OCI-LY3 (cell line): ENCODE data around the gene SCRN1.

Source experiments
- H2AFZ ChIP-seq: fragments of 200-600, 300-600 bp; shearing (Covaris generic); 2 replicates; pipeline ENCODE4 v1.6.0; 2014; ENCODE audit warnings: antibody characterized with exemption, low read depth, low read length
- H3K27ac ChIP-seq: fragments of 200-600, 300-600 bp; sonication (generic); 2 replicates; pipeline ENCODE4 v1.5.1; 2014; ENCODE audit warnings: mild to moderate bottlenecking, low read length, moderate library complexity, mixed read lengths
- H3K27me3 ChIP-seq: fragments of 200-600, 300-600 bp; sonication (generic); 2 replicates; pipeline ENCODE4 v1.6.1; 2014; ENCODE audit warnings: low read depth, low read length, mixed read lengths
- H3K36me3 ChIP-seq: fragments of 200-600, 300-600 bp; sonication (generic); replicated peaks from 2 replicates; pipeline ENCODE3; 2014; ENCODE audit warnings: low read depth, low read length, mixed read lengths
- H3K4me1 ChIP-seq: fragments of 300-600, 200-600 bp; sonication (generic); 2 replicates; pipeline ENCODE4 v1.6.1; 2014; ENCODE audit warnings: low read length, mixed read lengths
- H3K4me2 ChIP-seq: fragments of 200-600, 300-600 bp; sonication (generic); 2 replicates; pipeline ENCODE4 v1.6.1; 2014; ENCODE audit warnings: low read length, mixed read lengths
- H3K4me3 ChIP-seq: fragments of 300-600, 200-600 bp; sonication (generic); 2 replicates; pipeline ENCODE4 v1.5.1; 2014; ENCODE audit warnings: antibody characterized with exemption, mild to moderate bottlenecking, low read length, moderate library complexity
- H3K79me2 ChIP-seq: fragments of 300-600, 200-600 bp; shearing (Covaris generic); 2 replicates; pipeline ENCODE4 v1.6.1; 2014; ENCODE audit warnings: mild to moderate bottlenecking, low read length, mixed read lengths
- H3K9ac ChIP-seq: fragments of 300-600, 200-600 bp; shearing (Covaris generic); 2 replicates; pipeline ENCODE4 v1.6.0; 2014; ENCODE audit warnings: mild to moderate bottlenecking, low read length, moderate library complexity
- H3K9me3 ChIP-seq: fragments of 200-600, 300-600 bp; shearing (Covaris generic); 2 replicates; pipeline ENCODE4 v1.6.1; 2014; ENCODE audit warnings: low read length, mixed read lengths; ENCODE audit not compliant: insufficient read depth
- H4K20me1 ChIP-seq: fragments of 200-600, 300-600 bp; sonication (generic); 2 replicates; pipeline ENCODE4 v1.6.1; 2016; ENCODE audit warnings: low read length, mixed read lengths; ENCODE audit not compliant: insufficient read depth
- EZH2phosphoT487 ChIP-seq: fragments of 200-600 bp; shearing (Covaris generic); IDR thresholded peaks from 2 replicates; pipeline ENCODE4 v1.6.1; 2018; ENCODE audit warnings: antibody characterized with exemption, mixed run types, low read depth
- TF ChIP-seq, protein P1 (sequence below): fragments of 200-600, 300-600 bp; sonication (generic); IDR thresholded peaks from 2 replicates; pipeline ENCODE4 v1.5.1; 2014; ENCODE audit warnings: antibody characterized with exemption, low read length, low read depth

SCRN1 gene

GRCh38 chr7:29996321-29996720, 6.7 kb upstream of the SCRN1 start:
- H3K36me3 ChIP-seq = no peaks in the 10 kb centered on the region
- TF ChIP-seq, protein P1, sequence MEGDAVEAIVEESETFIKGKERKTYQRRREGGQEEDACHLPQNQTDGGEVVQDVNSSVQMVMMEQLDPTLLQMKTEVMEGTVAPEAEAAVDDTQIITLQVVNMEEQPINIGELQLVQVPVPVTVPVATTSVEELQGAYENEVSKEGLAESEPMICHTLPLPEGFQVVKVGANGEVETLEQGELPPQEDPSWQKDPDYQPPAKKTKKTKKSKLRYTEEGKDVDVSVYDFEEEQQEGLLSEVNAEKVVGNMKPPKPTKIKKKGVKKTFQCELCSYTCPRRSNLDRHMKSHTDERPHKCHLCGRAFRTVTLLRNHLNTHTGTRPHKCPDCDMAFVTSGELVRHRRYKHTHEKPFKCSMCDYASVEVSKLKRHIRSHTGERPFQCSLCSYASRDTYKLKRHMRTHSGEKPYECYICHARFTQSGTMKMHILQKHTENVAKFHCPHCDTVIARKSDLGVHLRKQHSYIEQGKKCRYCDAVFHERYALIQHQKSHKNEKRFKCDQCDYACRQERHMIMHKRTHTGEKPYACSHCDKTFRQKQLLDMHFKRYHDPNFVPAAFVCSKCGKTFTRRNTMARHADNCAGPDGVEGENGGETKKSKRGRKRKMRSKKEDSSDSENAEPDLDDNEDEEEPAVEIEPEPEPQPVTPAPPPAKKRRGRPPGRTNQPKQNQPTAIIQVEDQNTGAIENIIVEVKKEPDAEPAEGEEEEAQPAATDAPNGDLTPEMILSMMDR = no peak
- no peak for TF ChIP-seq EZH2phosphoT487
- no peaks in the 10 kb centered on the region for H3K79me2 ChIP-seq
- no peak overlapping the region for H3K27ac ChIP-seq
- H2AFZ ChIP-seq = no peak overlapping the region
- no peak overlapping the region for H3K4me2 ChIP-seq
- H3K9ac ChIP-seq = no peak overlapping the region
- H3K9me3 ChIP-seq = peaks cover 8% of the 10 kb centered on the region
- H3K27me3 ChIP-seq = no peaks in the 10 kb centered on the region
- no peaks in the 10 kb centered on the region for H4K20me1 ChIP-seq
- H3K4me1 ChIP-seq = no peaks in the 10 kb centered on the region
- no peak overlapping the region for H3K4me3 ChIP-seq

GRCh38 chr7:29995652-29996051, 6.1 kb upstream of the SCRN1 start:
- H3K4me3 ChIP-seq = no peak overlapping the region

GRCh38 chr7:29993140-29993539, 3.5 kb upstream of the SCRN1 start:
- Histone ChIP-seq H3K4me3 (no peak overlapping the region), H4K20me1 (no peaks in the 10 kb centered on the region), H3K9ac (no peak overlapping the region), H2AFZ (no peak overlapping the region), H3K9me3 (peaks cover 8% of the 10 kb centered on the region), H3K4me1 (peaks cover 9% of the 10 kb centered on the region), H3K79me2 (peaks cover 3% of the 10 kb centered on the region; the same call in 1 of the 2 replicates), H3K4me2 (no peak overlapping the region), H3K27me3 (no peaks in the 10 kb centered on the region), H3K36me3 (no peaks in the 10 kb centered on the region), H3K27ac (no peak overlapping the region)
- TF ChIP-seq, protein P1 = no peak
- TF ChIP-seq EZH2phosphoT487 = no peak

More at GRCh38 chr7:29995652-29996051, 6.1 kb upstream of the SCRN1 start:
- Histone ChIP-seq H3K9me3 (peaks cover 8% of the 10 kb centered on the region), H3K4me2 (no peak overlapping the region), H4K20me1 (no peaks in the 10 kb centered on the region), H2AFZ (no peak overlapping the region), H3K36me3 (no peaks in the 10 kb centered on the region), H3K27me3 (no peaks in the 10 kb centered on the region), H3K4me1 (no peaks in the 10 kb centered on the region), H3K27ac (no peak overlapping the region), H3K79me2 (no peaks in the 10 kb centered on the region), H3K9ac (no peak overlapping the region)
- no peak for TF ChIP-seq EZH2phosphoT487
- TF ChIP-seq, protein P1 = no peak

DNA sequence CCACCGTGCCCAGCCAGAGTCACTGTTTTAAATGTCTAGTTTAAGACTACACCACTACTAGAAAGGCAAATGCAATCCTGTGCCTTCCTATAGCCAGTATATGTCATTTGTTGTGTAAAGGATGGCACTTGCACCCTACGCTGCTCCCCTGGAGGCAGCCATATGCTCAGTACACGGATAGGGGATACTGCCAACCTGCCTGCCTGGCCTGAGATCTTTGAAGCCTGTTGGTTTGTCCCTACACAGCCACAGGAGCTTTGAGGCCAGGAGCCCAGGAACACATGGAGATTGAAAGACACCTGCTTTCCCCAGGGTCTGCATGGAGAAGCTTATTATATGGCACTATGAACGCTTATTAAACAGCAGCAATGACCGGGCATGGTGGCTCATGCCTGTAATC, 2.3 kb upstream of the SCRN1 start:
- Histone ChIP-seq H3K4me1 (peaks cover 21% of the 10 kb centered on the region), H3K9me3 (peaks cover 7% of the 10 kb centered on the region), H3K4me2 (no peak overlapping the region), H3K27ac (no peak overlapping the region), H2AFZ (no peak overlapping the region), H4K20me1 (no peaks in the 10 kb centered on the region), H3K4me3 (no peak overlapping the region), H3K79me2 (peaks cover 7% of the 10 kb centered on the region), H3K36me3 (no peaks in the 10 kb centered on the region), H3K27me3 (no peaks in the 10 kb centered on the region), H3K9ac (no peak overlapping the region)
- TF ChIP-seq EZH2phosphoT487 = no peak
- TF ChIP-seq, protein P1 = no peak
